HCT116 (cell line): ENCODE measurements around the gene SLC31A1. TPM values are rescaled to one million over a fixed set of nuclear protein-coding genes. Genes with fewer than 3 reads are reported as not detected.

ENCODE experiments used
- ATAC-seq: fragments of 200-7000 bp; cut with Tn5 transposase; 2 replicates; pipeline ENCODE4 v1.9.1; 2020; ENCODE audit warnings: mild to moderate bottlenecking, moderate library complexity
- BruUV-seq: library from RNA; stranded (reverse); fragments of 400-500 nt; replicated peaks from 2 replicates; lab custom pipeline; 2021; lab: Mats Ljungman, UMichigan
- CTCF ChIA-PET: fragments of 300-600 bp; sonication (Branson Sonifier 250); formaldehyde crosslinking; loops from one replicate; lab custom pipeline; 2021; ENCODE audit warnings: antibody characterized with exemption; lab: Charles Lee
- POLR2A ChIA-PET: fragments of 300-600, 350-600 bp; sonication (Branson Sonifier 250); formaldehyde crosslinking; loops from one replicate; lab custom pipeline; 2021; ENCODE audit warnings: antibody characterized with exemption; lab: Charles Lee
- RAD21 ChIA-PET, 2 experiments: fragments of 300-600 bp; sonication (Branson Sonifier 250); formaldehyde crosslinking; loops; one replicate each; lab custom pipeline; 2023; ENCODE audit warnings: low total read pairs in 2 of 2; ENCODE audit not compliant: uncharacterized antibody in 2 of 2, unreplicated experiment in 2 of 2, low non-redundant PET in 1 of 2; lab: Charles Lee
- DNase-seq: peaks from one replicate; pipeline ENCODE4 v3.0.0-alpha.2; 2010; ENCODE audit warnings: low read depth, low spot score
- H2AFZ ChIP-seq: fragments of 200-600 bp; shearing (Covaris generic), sonication (generic); 2 replicates; pipeline ENCODE4 v1.6.1; 2017; ENCODE audit warnings: low read depth, mixed run types, mixed read lengths, antibody characterized with exemption, low read length; ENCODE audit not compliant: poor library complexity, severe bottlenecking
- H3K27ac ChIP-seq: 2 replicates; pipeline ENCODE4 v1.5.1; 2012; ENCODE audit warnings: low read depth, low read length
- H3K27me3 ChIP-seq: fragments of 200-600 bp; sonication (generic); 2 replicates; pipeline ENCODE4 v1.6.1; 2016; ENCODE audit warnings: mixed run types, low read length, mixed read lengths; ENCODE audit not compliant: insufficient read depth
- H3K36me3 ChIP-seq, 2 experiments: fragments of 200-500 bp in 1 of 2; fragments of 200-600 bp in 1 of 2; sonication (Bioruptor generic) in 1 of 2; sonication (generic) in 1 of 2; 2 replicates each; pipeline versions ENCODE4 v1.5.1 to v1.6.1; 2014 to 2016; ENCODE audit warnings: low read length in 2 of 2, inconsistent platforms in 1 of 2, mixed read lengths in 1 of 2, mixed run types in 1 of 2; ENCODE audit not compliant: insufficient read depth in 2 of 2, control insufficient read depth in 1 of 2
- H3K4me1 ChIP-seq, 2 experiments: fragments of 200-600 bp in 1 of 2; sonication (generic) in 1 of 2; 2 replicates each; pipeline versions ENCODE4 v1.5.1 to v1.6.1; 2012 to 2017; ENCODE audit warnings: low read length in 2 of 2, inconsistent platforms in 1 of 2, mild to moderate bottlenecking in 1 of 2, mixed read lengths in 1 of 2, mixed run types in 1 of 2, moderate library complexity in 1 of 2; ENCODE audit not compliant: insufficient read depth in 2 of 2, control insufficient read depth in 1 of 2
- H3K4me2 ChIP-seq: fragments of 200-600 bp; sonication (generic); 2 replicates; pipeline ENCODE4 v1.6.1; 2017; ENCODE audit warnings: mixed run types, low read length, mixed read lengths
- H3K4me3 ChIP-seq, 2 experiments: fragments of 200-600 bp in 1 of 2; sonication (generic) in 1 of 2; replicated peaks in 1 of 2; 2 replicates each; pipeline ENCODE4 v1.5.1; 2011 to 2016; ENCODE audit warnings: low read length in 2 of 2, control low read depth in 1 of 2, low read depth in 1 of 2, mild to moderate bottlenecking in 1 of 2, mixed read lengths in 1 of 2, mixed run types in 1 of 2
- H3K79me2 ChIP-seq: fragments of 200-600 bp; sonication (generic); 2 replicates; pipeline ENCODE4 v1.6.1; 2017; ENCODE audit warnings: mild to moderate bottlenecking, mixed run types, low read length, moderate library complexity, mixed read lengths; ENCODE audit not compliant: insufficient read depth
- H3K9ac ChIP-seq: fragments of 200-600 bp; sonication (generic); 2 replicates; pipeline ENCODE4 v1.6.1; 2016; ENCODE audit warnings: low read length, mixed read lengths
- H3K9me2 ChIP-seq: fragments of 200-600 bp; sonication (generic), shearing (Covaris generic); 2 replicates; pipeline ENCODE4 v1.6.1; 2017; ENCODE audit warnings: mixed run types, mild to moderate bottlenecking, moderate library complexity; ENCODE audit not compliant: insufficient read depth
- H3K9me3 ChIP-seq, 2 experiments: fragments of 200-500 bp in 1 of 2; fragments of 200-600 bp in 1 of 2; sonication (Bioruptor generic) in 1 of 2; sonication (generic) in 1 of 2; 2 replicates each; pipeline ENCODE4 v1.6.1; 2014 to 2017; ENCODE audit warnings: low read length in 2 of 2, mixed read lengths in 2 of 2, inconsistent platforms in 1 of 2, low read depth in 1 of 2, mild to moderate bottlenecking in 1 of 2, mixed run types in 1 of 2, moderate library complexity in 1 of 2; ENCODE audit not compliant: control insufficient read depth in 1 of 2, insufficient read depth in 1 of 2
- H4K20me1 ChIP-seq: fragments of 200-600 bp; sonication (generic), shearing (Covaris generic); 2 replicates; pipeline ENCODE4 v1.6.1; 2017; ENCODE audit warnings: mixed run types, mild to moderate bottlenecking, moderate library complexity; ENCODE audit not compliant: insufficient read depth
- ATF3 ChIP-seq: IDR thresholded peaks from 2 replicates; pipeline ENCODE4 v1.6.1; 2012
- EGR1 ChIP-seq: IDR thresholded peaks from 2 replicates; pipeline ENCODE4 v1.6.1; 2012; ENCODE audit warnings: low read depth
- ELF1 ChIP-seq: IDR thresholded peaks from 2 replicates; pipeline ENCODE4 v1.6.1; 2012; ENCODE audit warnings: low read depth, borderline replicate concordance
- EZH2 ChIP-seq: fragments of 200-600 bp; sonication (generic); IDR thresholded peaks from 2 replicates; pipeline ENCODE4 v1.6.1; 2017; ENCODE audit warnings: antibody characterized with exemption, mixed run types
- EZH2phosphoT487 ChIP-seq: fragments of 200-600 bp; IDR thresholded peaks from 2 replicates; pipeline ENCODE4 v1.6.1; 2018; ENCODE audit warnings: antibody characterized with exemption, borderline replicate concordance
- JUND ChIP-seq: IDR thresholded peaks from 2 replicates; pipeline ENCODE4 v1.6.1; 2012
- MAX ChIP-seq: IDR thresholded peaks from 2 replicates; pipeline ENCODE4 v1.6.1; 2012
- POLR2AphosphoS5 ChIP-seq: IDR thresholded peaks from 2 replicates; pipeline ENCODE4 v1.6.1; 2011; ENCODE audit warnings: mild to moderate bottlenecking, low read depth, low read length, moderate library complexity
- RAD21 ChIP-seq: IDR thresholded peaks from 2 replicates; pipeline ENCODE4 v1.6.1; 2012; ENCODE audit warnings: low read depth, mild to moderate bottlenecking
- TCF7L2 ChIP-seq: IDR thresholded peaks from 2 replicates; pipeline ENCODE4 v1.7.0; 2011; ENCODE audit warnings: borderline replicate concordance, inconsistent platforms; ENCODE audit not compliant: insufficient read depth, insufficient read length; ENCODE audit errors: extremely low read depth
- ZNF274 ChIP-seq: fragments of 200-500 bp; sonication (Bioruptor generic); IDR thresholded peaks from 2 replicates; pipeline ENCODE4 v1.6.1; 2014; ENCODE audit warnings: mild to moderate bottlenecking, low read depth, low read length, inconsistent platforms
- intact Hi-C: fragments of 100-400 bp; cut with micrococcal nuclease; formaldehyde crosslinking; loops from 2 replicates; pipeline ENCODE4 v1.10.0; 2022
- total RNA-seq: library from RNA; stranded (reverse); gene quantifications from one replicate; pipeline ENCODE4 v1.2.1, GENCODE V29; 2021; ENCODE audit not compliant: unreplicated experiment

Gene SLC31A1
- total RNA-seq, 1 experiment from 2014 or later = 24.4 TPM

- TF ChIP-seq ELF1 (peak; percentile 83), EZH2phosphoT487 (no peak), TCF7L2 (no peak), ATF3 (no peak), ZNF274 (no peak)
Measured at GRCh38 chr9:113275157-113276131, 54.1 kb downstream of the SLC31A1 start, which contains the start of the genes CDC26 and PRPF4 (continued).

GRCh38 chr9:113278840-113279239 lies 57.5 kb downstream of the SLC31A1 start:
- BruUV-seq = no TSS peak
- no peaks in the 10 kb centered on the region for H3K27me3 ChIP-seq
- H3K9me2 ChIP-seq = no peaks in the 10 kb centered on the region
- H3K4me3 ChIP-seq = no peak overlapping the region
- no peak for DNase-seq
- peaks cover 57 to 59% of the 10 kb centered on the region in 2 experiments for H3K36me3 ChIP-seq
- no peaks in the 10 kb centered on the region for H3K9me3 ChIP-seq
- TF ChIP-seq EGR1 (no peak), MAX (no peak), EZH2phosphoT487 (no peak), POLR2AphosphoS5 (no peak), JUND (no peak), ZNF274 (no peak), ATF3 (no peak), EZH2 (no peak), RAD21 (no peak)
- TF ChIP-seq, all 23 proteins: peak for 0
- POLR2A ChIA-PET = no interaction called here
- RAD21 ChIA-PET = no interaction called here
- Histone ChIP-seq H3K79me2 (peaks cover 95% of the 10 kb centered on the region), H3K4me2 (no peak overlapping the region), H3K27ac (no peak overlapping the region), H3K9ac (no peak overlapping the region), H3K4me1 (peaks cover 3 to 14% of the 10 kb centered on the region in 2 experiments; a peak in 3 of 4 replicates), H4K20me1 (peaks cover 6% of the 10 kb centered on the region; the same call in 1 of the 2 replicates), H2AFZ (no peak overlapping the region)
- CTCF ChIA-PET = no interaction called here
- no peak for ATAC-seq
- intact Hi-C loops = loop anchor here (10.0 kb wide), 1 partner anchor 354 kb away; no protein-coding TSS in a partner anchor
